Middle frontal gyrus (tissue), 1 donor: ENCODE results near the gene RAB36.

ENCODE experiments used
- DNase-seq: peaks from one replicate; pipeline ENCODE4 v3.0.0-alpha.2; 2015; ENCODE audit warnings: low spot score; ENCODE audit errors: extremely low spot score

The RAB36 gene

GRCh38 chr22:23108249-23109078, 36.8 kb upstream of the RAB36 start:
- DNase-seq, result no peak

- no peak for DNase-seq
Measured at GRCh38 chr22:23109079-23109347, 36.3 kb upstream of the RAB36 start.

DNA sequence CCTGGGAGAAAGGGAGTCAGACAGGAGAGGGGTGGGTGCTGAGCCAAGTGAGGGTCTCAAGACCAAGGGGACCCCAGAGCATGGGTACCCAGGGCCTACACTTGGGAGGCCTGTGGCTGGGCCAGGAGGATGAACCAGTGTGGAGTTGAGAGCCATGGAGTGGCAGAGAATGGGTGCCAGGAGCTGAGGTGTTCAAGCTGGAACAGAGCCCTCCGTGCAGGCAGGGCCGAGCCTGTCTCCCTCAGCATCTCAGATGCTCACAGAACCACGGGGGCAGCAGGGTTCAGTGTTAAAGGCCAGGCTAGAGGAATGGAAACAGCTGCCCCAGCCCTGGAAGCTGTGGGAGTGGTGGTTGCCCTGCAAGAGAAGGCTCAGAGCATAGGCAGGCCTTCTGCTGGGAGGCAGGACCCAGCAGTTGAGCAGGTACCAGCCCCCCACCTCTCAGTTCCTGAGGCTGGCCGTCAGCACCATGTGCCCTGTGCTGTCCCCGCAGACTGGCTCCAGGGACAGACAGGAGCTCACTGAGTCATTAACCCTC, 35.8 kb upstream of the RAB36 start:
- DNase-seq, result no peak

GRCh38 chr22:23110190-23110921, 34.9 kb upstream of the RAB36 start:
- DNase-seq, result no peak

GRCh38 chr22:23110922-23111527, 34.3 kb upstream of the RAB36 start:
- no peak for DNase-seq

DNA sequence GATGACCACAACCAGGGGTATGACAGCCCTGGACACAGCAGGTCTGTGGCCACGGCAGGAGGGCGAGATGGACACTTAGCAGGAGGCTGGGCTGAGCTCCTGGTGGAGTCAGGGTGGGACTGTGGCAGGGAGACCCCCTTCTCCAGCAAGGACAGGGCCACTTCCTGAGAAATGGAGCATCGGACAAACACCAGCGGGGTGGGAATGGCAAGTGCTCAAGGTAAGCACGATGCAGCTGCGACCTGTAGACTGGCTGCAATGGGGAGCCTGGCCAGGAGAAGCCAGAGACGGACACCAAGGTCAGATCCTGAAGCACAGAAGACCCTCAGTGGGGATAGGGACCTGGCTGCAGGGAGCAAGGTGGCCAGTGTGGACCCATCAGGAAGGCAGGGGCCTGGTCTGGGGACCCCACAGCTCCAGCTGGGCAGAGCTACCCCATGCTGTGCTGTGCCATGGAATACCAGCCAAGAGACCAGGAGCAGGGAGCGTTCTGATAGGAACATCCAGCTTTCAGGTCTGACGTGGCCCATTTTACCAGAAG, 32.7 kb upstream of the RAB36 start:
- DNase-seq, result no peak

DNA sequence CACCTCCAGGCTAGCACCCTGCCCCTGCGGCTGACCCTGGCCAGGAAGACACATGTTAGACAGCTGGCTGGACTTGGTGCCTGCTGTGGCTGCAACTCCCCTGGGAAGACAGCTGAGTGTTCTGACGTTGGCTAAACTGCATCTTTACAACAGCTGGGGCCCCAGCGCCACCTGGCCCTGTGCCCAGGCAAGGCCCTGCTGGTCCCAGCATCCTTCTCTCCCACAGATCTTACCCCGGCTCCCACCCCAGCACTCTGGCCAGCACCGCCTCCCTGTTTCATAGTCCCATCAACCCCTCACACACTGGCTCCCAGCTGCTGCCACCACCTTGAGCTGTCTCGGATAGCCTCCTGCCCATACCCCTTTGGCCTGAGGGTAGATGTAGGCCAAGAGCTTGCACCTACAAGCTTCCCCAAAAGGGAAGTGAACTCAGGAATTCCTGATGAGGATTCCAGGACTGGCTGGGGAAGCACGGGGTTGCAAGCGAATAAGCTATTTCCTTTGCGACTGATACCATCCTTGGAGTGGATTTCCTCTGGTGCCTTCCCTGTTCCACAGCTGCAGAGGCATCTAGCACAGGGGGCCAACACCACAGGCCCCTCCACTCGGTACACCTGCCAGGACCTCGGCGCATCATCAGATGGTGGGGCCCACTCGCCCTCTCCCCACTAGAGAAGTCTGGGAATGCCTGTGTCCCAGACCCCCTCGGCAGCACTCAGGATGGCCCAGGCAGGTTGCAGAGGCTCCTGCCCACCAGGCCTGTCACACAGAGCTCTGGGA, 32.0 kb upstream of the RAB36 start:
- DNase-seq, result peak; percentile 34

DNA sequence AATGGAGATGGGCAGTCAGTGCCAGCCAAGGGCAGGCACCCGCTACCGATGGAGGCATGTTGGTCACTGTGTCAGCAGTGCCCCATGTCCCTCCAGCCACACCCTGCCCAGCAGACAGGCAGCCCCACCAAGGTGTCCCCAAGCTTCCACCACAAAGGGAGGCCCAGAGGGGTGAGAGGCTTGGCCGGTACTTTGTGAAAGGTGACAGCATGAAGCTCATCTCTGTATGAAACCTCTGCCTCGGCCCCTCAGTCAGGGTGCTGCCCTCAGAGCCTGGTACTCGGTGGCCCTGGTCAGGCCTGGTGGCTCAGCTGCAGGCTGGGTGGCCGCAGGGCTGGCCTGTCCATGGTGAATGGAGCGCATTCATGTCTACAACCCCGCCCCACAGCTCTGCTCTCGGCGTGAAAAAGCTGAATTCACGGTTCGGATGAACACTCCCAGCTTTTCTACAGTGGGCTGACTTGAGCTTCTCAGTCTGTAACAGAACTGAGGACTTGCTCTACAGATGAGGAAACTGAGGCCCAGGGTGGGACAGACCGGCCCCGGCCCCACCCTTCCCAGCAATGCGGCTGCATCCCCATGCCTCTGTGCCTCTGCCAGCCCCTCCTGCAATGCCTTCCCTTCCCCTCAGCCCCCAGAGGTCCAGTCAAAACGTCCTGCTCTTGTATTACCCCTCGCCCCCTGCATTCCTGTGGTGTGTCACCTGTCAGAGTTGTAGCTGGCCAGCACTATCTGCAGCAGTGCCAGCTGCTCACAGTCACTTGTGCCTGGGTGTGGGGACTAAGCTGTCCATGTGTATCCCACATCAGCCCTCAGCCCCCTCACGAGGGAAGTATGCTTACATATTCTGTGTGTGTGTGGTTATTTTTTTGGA, 31.2 kb upstream of the RAB36 start:
- DNase-seq, result peak; percentile 76

- no peak for DNase-seq
Measured at GRCh38 chr22:23114721-23115020, 30.6 kb upstream of the RAB36 start.

DNA sequence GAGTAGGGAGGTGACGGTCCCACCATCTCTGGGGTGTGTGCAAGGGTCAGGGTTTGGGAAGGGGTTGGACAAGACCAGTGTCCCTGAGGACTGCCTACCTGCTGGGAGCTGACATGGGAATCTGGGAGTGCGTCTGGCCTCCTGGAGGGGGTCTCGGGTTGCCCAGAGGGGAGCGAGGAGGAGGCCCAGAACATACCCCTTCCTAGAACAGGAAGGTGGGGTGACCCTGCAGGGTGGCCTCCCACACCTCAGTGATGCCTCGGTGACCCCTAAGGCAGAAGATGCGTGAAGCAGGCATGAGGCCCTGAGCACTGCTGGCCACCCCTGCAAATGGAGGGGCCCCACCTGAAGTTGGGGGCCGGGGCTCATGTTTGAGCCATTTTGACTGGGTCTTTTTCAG, 29.9 kb upstream of the RAB36 start:
- DNase-seq, result no peak

GRCh38 chr22:23115825-23116494, 29.3 kb upstream of the RAB36 start:
- DNase-seq, result no peak

GRCh38 chr22:23116506-23117263, 28.6 kb upstream of the RAB36 start:
- no peak for DNase-seq

- DNase-seq, result no peak
Measured at GRCh38 chr22:23117275-23117674, 28.0 kb upstream of the RAB36 start.

- DNase-seq, result no peak
Measured at GRCh38 chr22:23117891-23118646, 27.2 kb upstream of the RAB36 start.

DNA sequence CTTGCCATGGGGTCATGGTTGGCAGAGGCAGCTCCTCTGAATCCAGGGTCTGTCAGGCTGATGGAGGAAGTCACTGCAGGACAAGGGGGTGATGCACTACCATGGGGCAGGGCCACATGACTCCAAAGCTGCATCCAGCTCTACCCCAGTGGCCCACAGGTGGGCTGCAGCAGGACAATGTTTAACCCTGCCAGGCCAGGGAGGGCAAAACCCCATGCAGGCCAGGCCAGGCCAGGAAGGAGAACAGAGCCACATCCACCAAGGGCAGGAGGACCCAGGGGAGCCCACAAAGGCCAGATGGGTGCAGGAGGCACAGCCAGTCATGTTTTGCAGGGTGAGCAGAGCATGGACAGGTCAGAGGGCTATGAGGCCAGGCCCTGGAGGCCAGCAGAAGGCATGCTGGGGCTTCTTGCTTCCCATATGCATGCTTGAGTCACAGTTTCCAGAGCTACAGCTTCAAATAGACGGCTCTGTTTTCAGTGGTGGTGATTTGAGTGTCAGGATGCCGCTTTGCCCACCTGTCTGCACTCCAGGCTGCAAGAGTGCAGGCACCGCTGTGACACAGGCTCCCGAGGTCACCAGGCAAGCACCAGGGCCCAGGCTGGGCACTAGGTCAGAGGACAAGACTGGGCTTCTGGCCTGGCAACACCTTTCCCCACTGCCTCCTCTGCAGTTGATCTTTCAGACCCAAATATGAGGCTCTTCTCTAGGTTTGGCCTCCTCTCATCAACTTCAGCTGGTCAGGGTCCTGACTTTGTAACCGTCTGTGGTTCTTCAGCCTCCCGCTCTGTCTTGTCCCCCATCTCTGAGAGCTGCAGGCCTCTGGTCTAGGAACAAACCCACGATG, 26.4 kb upstream of the RAB36 start:
- DNase-seq, result no peak

DNA sequence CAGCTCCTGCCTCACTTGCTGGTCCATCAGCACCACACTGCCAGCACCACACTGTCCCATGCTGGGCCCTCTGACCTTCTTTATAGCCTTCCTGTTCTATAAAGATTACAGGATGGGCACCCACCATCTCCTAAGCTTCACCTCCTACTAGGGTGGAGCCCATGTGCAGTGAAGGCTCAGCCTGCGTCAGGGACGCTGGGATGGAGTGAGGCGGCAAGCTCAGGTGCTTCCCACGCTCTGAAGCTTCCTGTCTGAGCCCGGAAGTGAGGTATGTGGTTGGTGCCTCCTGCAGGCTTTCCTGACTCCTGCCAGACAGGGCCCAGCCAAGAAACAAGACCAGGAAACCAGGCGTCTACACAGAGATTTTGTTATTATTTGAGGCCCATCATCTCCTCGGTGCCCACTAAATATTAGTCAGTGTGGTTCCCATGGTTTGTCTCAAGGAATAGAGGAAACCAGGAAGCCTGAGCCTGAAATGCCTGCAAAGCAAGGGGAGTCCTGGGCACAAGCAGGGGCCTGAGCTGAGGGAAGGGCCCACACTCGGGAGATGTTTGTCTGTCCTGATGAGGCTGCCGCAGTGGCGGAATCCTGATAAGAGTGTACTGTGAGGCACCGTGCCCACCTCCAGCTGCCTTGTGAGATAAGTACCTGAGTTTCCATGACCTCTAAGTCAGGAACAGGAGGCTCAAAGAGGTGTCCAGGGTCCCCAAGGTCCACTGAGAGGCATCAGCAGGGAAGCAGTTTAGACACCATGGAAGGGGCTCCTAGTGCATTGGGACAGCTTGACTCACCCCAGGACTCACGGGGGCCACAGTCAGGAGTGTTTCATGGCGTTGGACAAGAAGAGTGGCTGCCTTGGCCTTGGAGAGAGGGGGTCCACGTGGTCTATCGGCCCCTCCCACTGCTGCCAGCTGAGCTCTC, 25.5 kb upstream of the RAB36 start:
- DNase-seq, result no peak
